SH-SY5Y (cell line): Measurements from ENCODE around the gene PRND.

Experiments used
- GATA2 ChIP-seq: IDR thresholded peaks from 2 replicates; pipeline ENCODE4 v1.6.1; 2011; ENCODE audit warnings: mild to moderate bottlenecking, low read depth, low read length
- GATA3 ChIP-seq: IDR thresholded peaks from 2 replicates; pipeline ENCODE4 v1.6.1; 2011; ENCODE audit warnings: low read depth, mild to moderate bottlenecking, low read length, moderate library complexity

GRCh38 chr20:4729265-4729664 is 7.6 kb downstream of the PRND start:
- TF ChIP-seq GATA2: no peak
- TF ChIP-seq GATA3: no peak
